Nephron progenitor cell (in vitro differentiated cells): Measurements from ENCODE around the gene NFXL1.

Source experiments
- DNase-seq: peaks from one replicate; pipeline ENCODE4 v3.0.0; 2021
- H3K27ac Mint-ChIP-seq: 2 replicates; pipeline ENCODE4 v1.8.0; 2021; ENCODE audit warnings: mild to moderate bottlenecking, moderate library complexity, mixed read lengths
- H3K27me3 Mint-ChIP-seq: 2 replicates; pipeline ENCODE4 v1.8.0; 2021; ENCODE audit warnings: mild to moderate bottlenecking, low read depth, mixed read lengths; ENCODE audit not compliant: poor library complexity
- H3K36me3 Mint-ChIP-seq: 2 replicates; pipeline ENCODE4 v1.8.0; 2021; ENCODE audit warnings: low read depth, mixed read lengths
- H3K4me1 Mint-ChIP-seq: 2 replicates; pipeline ENCODE4 v1.8.0; 2021; ENCODE audit warnings: mixed read lengths
- H3K4me3 Mint-ChIP-seq: 2 replicates; pipeline ENCODE4 v1.8.0; 2021; ENCODE audit warnings: mild to moderate bottlenecking, moderate library complexity, mixed read lengths
- H3K9me3 Mint-ChIP-seq: 2 replicates; pipeline ENCODE4 v1.8.0; 2021; ENCODE audit warnings: mild to moderate bottlenecking, moderate library complexity, mixed read lengths
- TF ChIP-seq, protein P1 (sequence below): fragments of 200-600 bp; sonication (generic); IDR thresholded peaks from 2 replicates; pipeline ENCODE4 v1.5.0; 2021; ENCODE audit warnings: antibody characterized with exemption

NFXL1 gene

GRCh38 chr4:47860305-47860704 is 54.1 kb downstream of the NFXL1 start:
- Mint-ChIP-seq H3K9me3 (no peaks in the 10 kb centered on the region), H3K36me3 (peaks cover 42% of the 10 kb centered on the region), H3K27me3 (no peaks in the 10 kb centered on the region), H3K27ac (no peak overlapping the region), H3K4me1 (no peaks in the 10 kb centered on the region), H3K4me3 (no peak overlapping the region)
- no peak for DNase-seq
- TF ChIP-seq, protein P1, sequence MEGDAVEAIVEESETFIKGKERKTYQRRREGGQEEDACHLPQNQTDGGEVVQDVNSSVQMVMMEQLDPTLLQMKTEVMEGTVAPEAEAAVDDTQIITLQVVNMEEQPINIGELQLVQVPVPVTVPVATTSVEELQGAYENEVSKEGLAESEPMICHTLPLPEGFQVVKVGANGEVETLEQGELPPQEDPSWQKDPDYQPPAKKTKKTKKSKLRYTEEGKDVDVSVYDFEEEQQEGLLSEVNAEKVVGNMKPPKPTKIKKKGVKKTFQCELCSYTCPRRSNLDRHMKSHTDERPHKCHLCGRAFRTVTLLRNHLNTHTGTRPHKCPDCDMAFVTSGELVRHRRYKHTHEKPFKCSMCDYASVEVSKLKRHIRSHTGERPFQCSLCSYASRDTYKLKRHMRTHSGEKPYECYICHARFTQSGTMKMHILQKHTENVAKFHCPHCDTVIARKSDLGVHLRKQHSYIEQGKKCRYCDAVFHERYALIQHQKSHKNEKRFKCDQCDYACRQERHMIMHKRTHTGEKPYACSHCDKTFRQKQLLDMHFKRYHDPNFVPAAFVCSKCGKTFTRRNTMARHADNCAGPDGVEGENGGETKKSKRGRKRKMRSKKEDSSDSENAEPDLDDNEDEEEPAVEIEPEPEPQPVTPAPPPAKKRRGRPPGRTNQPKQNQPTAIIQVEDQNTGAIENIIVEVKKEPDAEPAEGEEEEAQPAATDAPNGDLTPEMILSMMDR: no peak

GRCh38 chr4:47858006-47858405 is 56.4 kb downstream of the NFXL1 start:
- no peaks in the 10 kb centered on the region for H3K27me3 Mint-ChIP-seq

DNA sequence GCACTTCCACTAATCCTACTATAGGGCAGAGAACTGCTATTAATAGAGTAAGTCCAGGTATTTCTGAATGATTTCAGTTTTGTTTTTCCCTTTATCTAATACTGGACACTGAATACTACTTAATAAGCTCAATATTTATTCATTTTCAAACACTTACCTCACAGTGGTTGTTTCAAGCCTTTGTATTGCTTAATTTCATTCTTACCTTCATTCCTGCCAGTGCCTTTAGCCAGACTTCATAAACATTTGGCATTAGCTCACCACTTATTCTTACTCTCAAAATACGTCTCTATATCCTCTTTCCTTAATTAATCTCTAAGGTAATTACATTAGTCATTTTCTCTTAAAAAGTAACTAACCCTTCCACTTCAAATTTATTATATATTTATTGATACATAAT is 57.7 kb downstream of the NFXL1 start:
- no peaks in the 10 kb centered on the region for H3K27me3 Mint-ChIP-seq
- H3K4me3 Mint-ChIP-seq: no peak overlapping the region
- H3K27ac Mint-ChIP-seq: no peak overlapping the region
- H3K36me3 Mint-ChIP-seq: peaks cover 50% of the 10 kb centered on the region
- TF ChIP-seq, protein P1: no peak
- DNase-seq: no peak
- peaks cover 7% of the 10 kb centered on the region for H3K4me1 Mint-ChIP-seq
- H3K9me3 Mint-ChIP-seq: no peaks in the 10 kb centered on the region

More at GRCh38 chr4:47858006-47858405, 56.4 kb downstream of the NFXL1 start:
- Mint-ChIP-seq H3K4me1 (no peaks in the 10 kb centered on the region), H3K36me3 (peaks cover 49% of the 10 kb centered on the region), H3K9me3 (no peaks in the 10 kb centered on the region), H3K27ac (no peak overlapping the region), H3K4me3 (no peak overlapping the region)
- DNase-seq: no peak
- TF ChIP-seq, protein P1: no peak

- Mint-ChIP-seq H3K36me3 (peaks cover 63% of the 10 kb centered on the region), H3K27me3 (no peaks in the 10 kb centered on the region), H3K9me3 (no peaks in the 10 kb centered on the region), H3K4me3 (no peak overlapping the region), H3K4me1 (peaks cover 7% of the 10 kb centered on the region), H3K27ac (no peak overlapping the region)
- DNase-seq: no peak
- TF ChIP-seq, protein P1: no peak
Observed at GRCh38 chr4:47855350-47855749, 59.0 kb downstream of the NFXL1 start.

GRCh38 chr4:47852136-47852535 is 62.2 kb downstream of the NFXL1 start:
- H3K27ac Mint-ChIP-seq: peak overlapping the region; percentile 39

DNA sequence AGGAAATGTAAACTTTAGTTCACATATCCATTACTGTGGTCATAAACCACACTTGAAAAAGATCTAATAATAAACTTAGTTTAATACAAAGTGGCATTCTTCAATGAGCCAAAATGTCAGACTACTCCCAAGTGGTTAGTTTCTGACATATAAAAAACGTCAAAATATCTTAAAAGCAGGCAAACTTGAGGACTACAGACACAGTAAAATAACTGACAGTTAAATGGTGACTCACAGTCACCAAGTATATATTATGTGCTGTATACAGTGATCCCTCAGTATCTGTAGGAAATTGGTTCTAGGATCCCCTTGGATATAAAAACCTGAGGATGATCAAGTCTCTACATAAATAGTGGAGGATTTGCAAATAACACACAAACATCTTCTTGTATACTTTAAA is 64.9 kb downstream of the NFXL1 start:
- H3K9me3 Mint-ChIP-seq: peaks cover 9% of the 10 kb centered on the region
- DNase-seq: no peak
- H3K27me3 Mint-ChIP-seq: no peaks in the 10 kb centered on the region
- H3K36me3 Mint-ChIP-seq: peaks cover 81% of the 10 kb centered on the region
- TF ChIP-seq, protein P1: no peak
- H3K4me1 Mint-ChIP-seq: peaks cover 7% of the 10 kb centered on the region
- no peak overlapping the region for H3K4me3 Mint-ChIP-seq
- no peak overlapping the region for H3K27ac Mint-ChIP-seq

More at GRCh38 chr4:47852136-47852535, 62.2 kb downstream of the NFXL1 start:
- Mint-ChIP-seq H3K27me3 (no peaks in the 10 kb centered on the region), H3K36me3 (peaks cover 81% of the 10 kb centered on the region), H3K4me1 (peaks cover 7% of the 10 kb centered on the region), H3K9me3 (no peaks in the 10 kb centered on the region), H3K4me3 (no peak overlapping the region)
- DNase-seq: no peak
- TF ChIP-seq, protein P1: no peak
